Body of pancreas (tissue), 4 donors: ENCODE data around the gene CENPU. TPM values are rescaled to one million over a fixed set of nuclear protein-coding genes. Genes with fewer than 3 reads are reported as not detected.

Source experiments
- ATAC-seq: fragments of 150-250 bp; one replicate; pipeline ENCODE4 v1.9.1; 2016
- DNase-seq, 4 donors: peaks; one replicate each; pipeline ENCODE4 v3.0.0-alpha.2; 2019
- H3K27ac ChIP-seq, 4 donors: fragments of 200-600 bp; sonication (generic); 1 replicate in 3 of 4; 2 replicates in 1 of 4; pipeline versions ENCODE4 v1.5.1 to v1.6.1; 2016 to 2019; ENCODE audit warnings: mild to moderate bottlenecking in 1 of 4, mixed read lengths in 1 of 4, moderate library complexity in 1 of 4
- H3K27me3 ChIP-seq, 2 donors: fragments of 200-600 bp; sonication (generic); one replicate each; pipeline ENCODE4 v1.6.0; 2016; ENCODE audit warnings: mild to moderate bottlenecking in 1 of 2
- H3K36me3 ChIP-seq, 2 donors: fragments of 200-600 bp; sonication (generic); replicated peaks in 1 of 2; 2 replicates each; pipeline ENCODE4 v1.5.1; 2016; ENCODE audit warnings: low read depth in 2 of 2; ENCODE audit not compliant: insufficient read depth in 1 of 2
- H3K4me1 ChIP-seq: fragments of 200-600 bp; sonication (generic); one replicate; pipeline ENCODE4 v1.6.0; 2016
- H3K4me3 ChIP-seq, 2 donors: fragments of 200-600 bp; sonication (generic); 1 replicate in 1 of 2; 2 replicates in 1 of 2; pipeline ENCODE4 v1.5.1; 2016 to 2019
- H3K9me3 ChIP-seq, 3 donors: fragments of 200-600 bp; sonication (generic); 1 replicate in 2 of 3; 2 replicates in 1 of 3; pipeline ENCODE4 v1.5.1; 2016
- CTCF ChIP-seq, 7 experiments: fragments of 450-650 bp in 4 of 7; fragments of 200-600 bp in 3 of 7; sonication (generic) in 3 of 7; IDR thresholded peaks; one replicate each; pipeline ENCODE4 v1.5.1; 2016 to 2019; ENCODE audit warnings: antibody characterized with exemption in 7 of 7
- POLR2A ChIP-seq, 3 donors: fragments of 450-650 bp; IDR thresholded peaks; one replicate each; pipeline ENCODE4 v1.6.1; 2016; ENCODE audit warnings: antibody characterized with exemption in 3 of 3, mild to moderate bottlenecking in 2 of 3
- WGBS, 2 donors: methylation state at CpG; one replicate each; pipeline ENCODE4 v1.1.5; 2017; 5-methylcytosine and 5-hydroxymethylcytosine counted together
- intact Hi-C: fragments of 100-400 bp; cut with DNase I; formaldehyde crosslinking; loops from one replicate; pipeline ENCODE4 v1.15.1; 2023
- total RNA-seq, 2 donors: library from RNA; depleted of rRNA; stranded (reverse); fragments of >200 nt; gene quantifications; one replicate each; pipeline ENCODE4 v1.1.0, GENCODE V29; 2016

CENPU gene
- total RNA-seq, 2 donors from 2014 or later, result 2.1 to 2.3 TPM

- ATAC-seq, result no peak
Observed at GRCh38 chr4:184675821-184676492, 57.9 kb downstream of the CENPU start.

GRCh38 chr4:184675018-184675417 lies 58.9 kb downstream of the CENPU start:
- intact Hi-C loops, result no loop called here

More at GRCh38 chr4:184675821-184676492, 57.9 kb downstream of the CENPU start:
- DNase-seq, result no peak
- H3K9me3 ChIP-seq, result no peaks in the 10 kb centered on the region
- TF ChIP-seq POLR2A (IDR thresholded peaks at IDR 0.05) (no peak), CTCF (IDR thresholded peaks at IDR 0.05) (no peak)
- intact Hi-C loops, result no loop called here
- no peak overlapping the region for H3K4me3 ChIP-seq
- H3K36me3 ChIP-seq, result peaks cover 0 to 2% of the 10 kb centered on the region in 2 donors
- no peaks in the 10 kb centered on the region for H3K27me3 ChIP-seq
- no peak overlapping the region for H3K27ac ChIP-seq
- H3K4me1 ChIP-seq, result no peaks in the 10 kb centered on the region
- WGBS, 2 donors, result 86 to 90% methylated on average over 3 of the region's 3 CpGs

GRCh38 chr4:184674011-184674410 lies 59.9 kb downstream of the CENPU start:
- 93 to 94% methylated on average over 4 of the region's 4 CpGs for WGBS, 2 donors
- intact Hi-C loops, result no loop called here
- Histone ChIP-seq H3K27ac (no peak overlapping the region), H3K4me1 (no peaks in the 10 kb centered on the region), H3K36me3 (peaks cover 0 to 2% of the 10 kb centered on the region in 2 donors), H3K9me3 (no peaks in the 10 kb centered on the region), H3K27me3 (no peaks in the 10 kb centered on the region), H3K4me3 (no peak overlapping the region)
- ATAC-seq (no peak), DNase-seq (no peak)
- TF ChIP-seq POLR2A (IDR thresholded peaks at IDR 0.05), result no peak
- TF ChIP-seq CTCF (IDR thresholded peaks at IDR 0.05), result no peak

More at GRCh38 chr4:184675018-184675417, 58.9 kb downstream of the CENPU start:
- Histone ChIP-seq H3K4me1 (no peaks in the 10 kb centered on the region), H3K4me3 (no peak overlapping the region), H3K9me3 (no peaks in the 10 kb centered on the region), H3K36me3 (peaks cover 0 to 2% of the 10 kb centered on the region in 2 donors), H3K27me3 (no peaks in the 10 kb centered on the region), H3K27ac (no peak overlapping the region)
- WGBS, 2 donors, result 94 to 98% methylated on average over 5 of the region's 5 CpGs
- no peak for ATAC-seq
- TF ChIP-seq POLR2A (IDR thresholded peaks at IDR 0.05), result no peak
- no peak for TF ChIP-seq CTCF (IDR thresholded peaks at IDR 0.05)
- no peak for DNase-seq

- TF ChIP-seq CTCF (IDR thresholded peaks at IDR 0.05), result no peak
- no peak for TF ChIP-seq POLR2A (IDR thresholded peaks at IDR 0.05)
- H3K4me3 ChIP-seq, result no peak overlapping the region
- H3K27ac ChIP-seq, result no peak overlapping the region
- intact Hi-C loops, result no loop called here
- no peaks in the 10 kb centered on the region for H3K27me3 ChIP-seq
- no peaks in the 10 kb centered on the region for H3K4me1 ChIP-seq
- H3K9me3 ChIP-seq, result no peaks in the 10 kb centered on the region
- WGBS, 2 donors, result 90 to 97% methylated on average over 6 of the region's 6 CpGs
- DNase-seq (no peak), ATAC-seq (no peak)
- peaks cover 0 to 2% of the 10 kb centered on the region in 2 donors for H3K36me3 ChIP-seq
Observed at GRCh38 chr4:184672741-184673140, 61.2 kb downstream of the CENPU start.

GRCh38 chr4:184671101-184671500 lies 62.8 kb downstream of the CENPU start:
- no peak overlapping the region for H3K4me3 ChIP-seq
- no peaks in the 10 kb centered on the region for H3K27me3 ChIP-seq
- TF ChIP-seq POLR2A (IDR thresholded peaks at IDR 0.05) (no peak), CTCF (IDR thresholded peaks at IDR 0.05) (no peak)
- no peak for DNase-seq
- H3K27ac ChIP-seq, result no peak overlapping the region
- WGBS, 2 donors, result 88 to 93% methylated on average over 9 of the region's 9 CpGs
- intact Hi-C loops, result no loop called here
- peaks cover 7% of the 10 kb centered on the region for H3K4me1 ChIP-seq
- no peaks in the 10 kb centered on the region for H3K9me3 ChIP-seq
- peaks cover 0 to 2% of the 10 kb centered on the region in 2 donors for H3K36me3 ChIP-seq
- ATAC-seq, result no peak
